GM21717 (cell line): Measurements from ENCODE around the gene TYW1B.
"Not testable (repeated sequence)": the region's sequence is repeated elsewhere in the genome, so short reads cannot be mapped to it uniquely, and the experiment has no call there.

Source experiments
- ATAC-seq: cut with Tn5 transposase; IDR thresholded peaks from one replicate; pipeline ENCODE4 v1.9.1; 2021; ENCODE audit warnings: mild to moderate bottlenecking, moderate library complexity; ENCODE audit not compliant: unreplicated experiment

Gene TYW1B

GRCh38 chr7:72827839-72828591 lies at the start of gene TYW1B:
Gene TYW1B, minus strand, starts transcription at chr7:72828200. Its CDS starts 125 bp downstream, at chr7:72828075.
- ATAC-seq, result peak; percentile 89

- ATAC-seq, result not testable (repeated sequence)
Observed at GRCh38 chr7:72867591-72867990, 39.6 kb upstream of the TYW1B start.

- not testable (repeated sequence) for ATAC-seq
Observed at GRCh38 chr7:72858846-72859400, 30.9 kb upstream of the TYW1B start.

GRCh38 chr7:72857925-72858324 lies 29.9 kb upstream of the TYW1B start:
- ATAC-seq, result not testable (repeated sequence)

GRCh38 chr7:72855261-72855660 lies 27.3 kb upstream of the TYW1B start:
- not testable (repeated sequence) for ATAC-seq

GRCh38 chr7:72852937-72853336 lies 24.9 kb upstream of the TYW1B start:
- ATAC-seq, result not testable (repeated sequence)

- ATAC-seq, result not testable (repeated sequence)
Observed at GRCh38 chr7:72850746-72851145, 22.7 kb upstream of the TYW1B start.

GRCh38 chr7:72844146-72844545 lies 16.1 kb upstream of the TYW1B start:
- ATAC-seq, result not testable (repeated sequence)

GRCh38 chr7:72843166-72843565 lies 15.2 kb upstream of the TYW1B start:
- ATAC-seq, result not testable (repeated sequence)

GRCh38 chr7:72840966-72841511 lies 13.0 kb upstream of the TYW1B start:
- not testable (repeated sequence) for ATAC-seq

GRCh38 chr7:72838315-72838714 lies 10.3 kb upstream of the TYW1B start:
- not testable (repeated sequence) for ATAC-seq

GRCh38 chr7:72837291-72837690 lies 9.3 kb upstream of the TYW1B start:
- not testable (repeated sequence) for ATAC-seq

GRCh38 chr7:72830567-72830966 lies 2.6 kb upstream of the TYW1B start:
- ATAC-seq, result not testable (repeated sequence)

- peak; percentile 19 for ATAC-seq
Observed at GRCh38 chr7:72829687-72830354, 1.8 kb upstream of the TYW1B start.

- ATAC-seq, result peak; percentile 54
Observed at GRCh38 chr7:72829291-72829686, 1.3 kb upstream of the TYW1B start.

GRCh38 chr7:72823765-72824732 lies 4.0 kb downstream of the TYW1B start:
- not testable (repeated sequence) for ATAC-seq

- not testable (repeated sequence) for ATAC-seq
Observed at GRCh38 chr7:72822497-72822896, 5.5 kb downstream of the TYW1B start.

GRCh38 chr7:72818663-72819361 lies 9.2 kb downstream of the TYW1B start:
- not testable (repeated sequence) for ATAC-seq

GRCh38 chr7:72817661-72818060 lies 10.3 kb downstream of the TYW1B start:
- not testable (repeated sequence) for ATAC-seq
